SK-N-SH treated with all-trans-retinoic acid at 6 μM for 48 hours (cell line): ENCODE results near the gene DIO1.

Source experiments
- ESRRG ChIP-seq: fragments of 250-450 bp; sonication (Bioruptor Pico); IDR thresholded peaks from 2 replicates; pipeline ENCODE4 v1.6.1; 2021; ENCODE audit warnings: mild to moderate bottlenecking
- RARB ChIP-seq: fragments of 250-450 bp; sonication (Bioruptor Pico); IDR thresholded peaks from 2 replicates; pipeline ENCODE4 v1.8.0; 2021; ENCODE audit warnings: mild to moderate bottlenecking, moderate library complexity
- TCF4 ChIP-seq: fragments of 250-450 bp; sonication (Bioruptor Pico); IDR thresholded peaks from 2 replicates; pipeline ENCODE4 v1.8.0; 2021; ENCODE audit warnings: mild to moderate bottlenecking, moderate library complexity, borderline replicate concordance
- ZC3H10 ChIP-seq: fragments of 250-450 bp; sonication (Bioruptor Pico); IDR thresholded peaks from 2 replicates; pipeline ENCODE4 v1.5.1; 2021; ENCODE audit warnings: mild to moderate bottlenecking, moderate library complexity
- TF ChIP-seq, protein P1 (sequence below): fragments of 250-450 bp; sonication (Bioruptor Pico); IDR thresholded peaks from 2 replicates; pipeline ENCODE4 v1.8.0; 2020; ENCODE audit warnings: mild to moderate bottlenecking, moderate library complexity, borderline replicate concordance
- TF ChIP-seq, protein P2 (sequence below): fragments of 250-450 bp; sonication (Bioruptor Pico); IDR thresholded peaks from 2 replicates; pipeline ENCODE4 v1.5.1; 2021; ENCODE audit warnings: mild to moderate bottlenecking, moderate library complexity
- TF ChIP-seq, protein P3 (sequence below): fragments of 250-450 bp; sonication (Bioruptor Pico); IDR thresholded peaks from 2 replicates; pipeline ENCODE4 v1.5.1; 2020; ENCODE audit warnings: low read depth, mild to moderate bottlenecking, moderate library complexity

DNA sequence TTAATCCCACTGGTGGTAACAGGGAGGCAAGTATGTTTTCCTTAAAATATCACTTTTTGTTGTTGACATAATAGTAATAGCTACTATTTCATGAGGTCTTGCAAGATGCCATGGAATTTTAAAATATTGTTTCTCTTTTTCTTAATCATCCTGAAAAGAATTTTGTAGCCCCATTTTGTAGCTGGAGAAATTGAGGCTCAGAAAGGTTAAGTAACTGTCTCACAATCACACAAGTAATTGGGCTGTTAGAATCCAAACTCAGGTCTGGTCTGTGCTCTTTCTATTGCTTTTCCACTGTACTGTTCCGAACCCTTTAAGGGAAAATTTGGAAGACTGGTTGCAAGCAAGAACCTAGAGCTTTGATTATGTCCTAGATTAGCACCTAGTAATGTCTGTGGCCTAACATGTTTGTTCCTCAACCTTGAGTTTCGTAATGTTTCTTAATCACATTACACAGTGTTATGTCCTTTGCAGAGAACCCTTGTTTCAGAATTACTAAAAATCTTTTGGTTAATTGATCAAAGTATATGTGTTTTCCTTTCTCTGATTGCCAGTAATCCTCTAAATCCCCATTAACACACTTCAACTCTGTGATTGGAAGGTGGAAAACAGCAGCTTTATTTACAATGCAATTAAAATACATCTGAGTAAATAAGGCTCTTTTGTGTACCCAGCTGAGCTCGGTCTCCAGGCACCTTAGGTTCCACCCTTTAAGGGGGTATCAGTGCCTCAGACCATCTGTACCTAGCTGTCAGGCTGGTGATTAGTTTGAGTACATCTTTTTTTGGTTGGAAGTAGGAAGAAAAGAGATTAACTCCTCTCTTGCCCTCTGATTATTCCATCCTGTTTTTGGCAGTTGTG, 62.6 kb downstream of the DIO1 start:
- TF ChIP-seq RARB (CRISPR knock-in tag) (no peak), ZC3H10 (no peak), ESRRG (no peak), TCF4 (CRISPR knock-in tag) (no peak)
- TF ChIP-seq, protein P1, sequence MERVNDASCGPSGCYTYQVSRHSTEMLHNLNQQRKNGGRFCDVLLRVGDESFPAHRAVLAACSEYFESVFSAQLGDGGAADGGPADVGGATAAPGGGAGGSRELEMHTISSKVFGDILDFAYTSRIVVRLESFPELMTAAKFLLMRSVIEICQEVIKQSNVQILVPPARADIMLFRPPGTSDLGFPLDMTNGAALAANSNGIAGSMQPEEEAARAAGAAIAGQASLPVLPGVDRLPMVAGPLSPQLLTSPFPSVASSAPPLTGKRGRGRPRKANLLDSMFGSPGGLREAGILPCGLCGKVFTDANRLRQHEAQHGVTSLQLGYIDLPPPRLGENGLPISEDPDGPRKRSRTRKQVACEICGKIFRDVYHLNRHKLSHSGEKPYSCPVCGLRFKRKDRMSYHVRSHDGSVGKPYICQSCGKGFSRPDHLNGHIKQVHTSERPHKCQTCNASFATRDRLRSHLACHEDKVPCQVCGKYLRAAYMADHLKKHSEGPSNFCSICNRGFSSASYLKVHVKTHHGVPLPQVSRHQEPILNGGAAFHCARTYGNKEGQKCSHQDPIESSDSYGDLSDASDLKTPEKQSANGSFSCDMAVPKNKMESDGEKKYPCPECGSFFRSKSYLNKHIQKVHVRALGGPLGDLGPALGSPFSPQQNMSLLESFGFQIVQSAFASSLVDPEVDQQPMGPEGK (CRISPR knock-in tag): no peak
- TF ChIP-seq, protein P2, sequence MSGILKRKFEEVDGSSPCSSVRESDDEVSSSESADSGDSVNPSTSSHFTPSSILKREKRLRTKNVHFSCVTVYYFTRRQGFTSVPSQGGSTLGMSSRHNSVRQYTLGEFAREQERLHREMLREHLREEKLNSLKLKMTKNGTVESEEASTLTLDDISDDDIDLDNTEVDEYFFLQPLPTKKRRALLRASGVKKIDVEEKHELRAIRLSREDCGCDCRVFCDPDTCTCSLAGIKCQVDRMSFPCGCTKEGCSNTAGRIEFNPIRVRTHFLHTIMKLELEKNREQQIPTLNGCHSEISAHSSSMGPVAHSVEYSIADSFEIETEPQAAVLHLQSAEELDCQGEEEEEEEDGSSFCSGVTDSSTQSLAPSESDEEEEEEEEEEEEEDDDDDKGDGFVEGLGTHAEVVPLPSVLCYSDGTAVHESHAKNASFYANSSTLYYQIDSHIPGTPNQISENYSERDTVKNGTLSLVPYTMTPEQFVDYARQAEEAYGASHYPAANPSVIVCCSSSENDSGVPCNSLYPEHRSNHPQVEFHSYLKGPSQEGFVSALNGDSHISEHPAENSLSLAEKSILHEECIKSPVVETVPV (CRISPR knock-in tag): no peak
- TF ChIP-seq, protein P3, sequence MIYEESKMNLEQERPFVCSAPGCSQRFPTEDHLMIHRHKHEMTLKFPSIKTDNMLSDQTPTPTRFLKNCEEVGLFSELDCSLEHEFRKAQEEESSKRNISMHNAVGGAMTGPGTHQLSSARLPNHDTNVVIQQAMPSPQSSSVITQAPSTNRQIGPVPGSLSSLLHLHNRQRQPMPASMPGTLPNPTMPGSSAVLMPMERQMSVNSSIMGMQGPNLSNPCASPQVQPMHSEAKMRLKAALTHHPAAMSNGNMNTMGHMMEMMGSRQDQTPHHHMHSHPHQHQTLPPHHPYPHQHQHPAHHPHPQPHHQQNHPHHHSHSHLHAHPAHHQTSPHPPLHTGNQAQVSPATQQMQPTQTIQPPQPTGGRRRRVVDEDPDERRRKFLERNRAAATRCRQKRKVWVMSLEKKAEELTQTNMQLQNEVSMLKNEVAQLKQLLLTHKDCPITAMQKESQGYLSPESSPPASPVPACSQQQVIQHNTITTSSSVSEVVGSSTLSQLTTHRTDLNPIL: no peak
